Left lung (tissue), 10 donors: ENCODE measurements around the gene TRAPPC10. TPM values are rescaled to one million over a fixed set of nuclear protein-coding genes. Genes with fewer than 3 reads are reported as not detected.
"Not testable (repeated sequence)": the region's sequence is repeated elsewhere in the genome, so short reads cannot be mapped to it uniquely, and the experiment has no call there.

Experiments
- ATAC-seq: fragments of 200-7000 bp; cut with Tn5 transposase; one replicate; pipeline ENCODE4 v1.9.1; 2020; ENCODE audit warnings: moderate library complexity
- DNase-seq, 4 donors: peaks; one replicate each; pipeline ENCODE4 v3.0.0-alpha.2; 2013 to 2020
- H3K27ac ChIP-seq, 2 donors: fragments of 200-600 bp; sonication (generic) in 1 of 2; one replicate each; pipeline versions ENCODE4 v1.5.0 to v1.8.0; 2020 to 2021
- H3K27me3 ChIP-seq, 2 donors: fragments of 200-600 bp; sonication (generic) in 1 of 2; one replicate each; pipeline versions ENCODE4 v1.5.0 to v1.8.0; 2020 to 2021
- H3K36me3 ChIP-seq, 2 donors: fragments of 200-600 bp; sonication (generic) in 1 of 2; one replicate each; pipeline versions ENCODE4 v1.5.0 to v1.8.0; 2020 to 2021
- H3K4me1 ChIP-seq, 2 donors: fragments of 200-600 bp; one replicate each; pipeline ENCODE4 v1.8.0; 2021
- H3K4me3 ChIP-seq, 2 donors: fragments of 200-600 bp; sonication (generic) in 1 of 2; one replicate each; pipeline versions ENCODE4 v1.5.0 to v1.8.0; 2020 to 2021; ENCODE audit warnings: mild to moderate bottlenecking in 1 of 2
- H3K9me3 ChIP-seq, 2 donors: fragments of 200-600 bp; sonication (generic) in 1 of 2; one replicate each; pipeline versions ENCODE4 v1.5.0 to v1.8.0; 2020 to 2021
- intact Hi-C, 2 donors: fragments of 100-400 bp; cut with DNase I; formaldehyde crosslinking; loops; one replicate each; pipeline versions ENCODE4 v1.11.2 to v1.14.2; 2022
- polyA plus RNA-seq, 6 donors: library from polyadenylated mRNA; unstranded; fragments of 120-200 nt; gene quantifications; one replicate each; pipeline ENCODE4 v1.2.1, GENCODE V29; 2013; ENCODE audit not compliant: insufficient read length in 6 of 6
- total RNA-seq, 2 donors: library from RNA; stranded (reverse); fragmentation: NEBNext Ultra II Directional; extraction: Animal tissue kit (Norgen Biotek cat#: 25700); gene quantifications; one replicate each; pipeline ENCODE4 v1.2.1, GENCODE V29; 2021
- donor health status: DM: no; HTN: yes; CAD: no.
- donor health status: DM: no; HTN: no; CAD: no.

TRAPPC10 gene
- total and polyA plus RNA-seq, 8 donors, result 26.6 to 43.5 (median 29.1) TPM

DNA sequence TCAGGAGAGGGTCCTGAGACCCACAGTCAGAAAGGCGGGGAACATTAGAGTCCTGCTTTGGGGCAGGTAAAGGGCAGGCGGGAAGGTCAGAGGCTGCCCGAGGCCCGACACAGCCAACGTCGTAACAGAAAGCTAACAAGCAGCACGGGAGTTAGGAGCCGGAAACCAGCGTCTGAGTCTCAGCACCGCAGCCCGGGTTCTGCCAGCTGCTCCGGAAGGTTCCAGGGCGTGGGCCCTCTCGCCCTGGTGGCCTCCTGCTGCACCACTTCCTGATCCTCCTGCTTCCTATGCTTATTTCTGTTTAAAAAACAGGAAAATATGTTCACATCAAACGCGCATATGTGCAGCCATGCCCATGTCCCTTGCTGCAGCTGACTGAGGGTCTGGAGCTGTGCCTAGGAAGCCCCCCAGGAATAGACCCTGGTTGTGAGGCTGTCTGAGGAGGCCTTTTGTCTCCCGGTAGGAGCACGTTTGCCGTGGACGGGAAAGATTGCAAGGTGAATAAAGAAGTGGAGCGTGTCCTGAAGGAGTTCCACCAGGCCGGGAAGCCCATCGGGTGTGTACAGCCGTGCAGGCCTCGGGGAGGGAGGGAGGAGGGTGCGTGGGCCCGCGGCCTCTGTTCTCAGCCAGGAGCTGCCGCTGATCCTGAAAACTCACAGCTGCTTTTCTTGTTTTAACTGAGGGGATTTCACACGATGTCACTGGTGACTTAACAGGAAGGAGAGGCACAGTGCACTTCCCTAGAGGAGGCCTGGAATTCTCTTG, 127.9 kb downstream of the TRAPPC10 start:
- ATAC-seq, result peak; percentile 30
- H3K27me3 ChIP-seq, H3K27ac ChIP-seq, intact Hi-C loops, H3K36me3 ChIP-seq, H3K4me1 ChIP-seq, H3K4me3 ChIP-seq, H3K9me3 ChIP-seq: not testable (repeated sequence)
- DNase-seq, result peak in 1 of 4 donors; percentile 26

DNA sequence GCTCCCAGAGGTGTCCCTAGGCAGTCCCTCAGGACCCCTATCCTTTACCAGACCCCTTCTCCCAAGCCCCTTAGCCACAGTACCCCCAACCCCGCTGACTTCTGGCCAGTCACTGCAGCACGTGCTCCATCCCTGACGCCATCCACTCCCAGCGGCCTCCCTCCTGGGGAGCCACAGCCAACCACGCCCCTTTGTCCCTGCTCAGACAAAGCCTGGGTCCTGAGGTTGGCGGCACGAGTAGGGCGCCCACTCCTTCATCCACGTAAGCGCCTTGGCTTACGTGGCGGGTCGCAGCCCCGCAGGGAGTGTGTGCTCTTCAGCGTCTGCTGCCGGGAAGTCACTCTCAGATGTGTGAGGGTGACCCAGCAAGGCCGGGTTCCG, 128.4 kb downstream of the TRAPPC10 start:
- H3K36me3 ChIP-seq, ATAC-seq, H3K9me3 ChIP-seq, intact Hi-C loops, DNase-seq, H3K27me3 ChIP-seq, H3K27ac ChIP-seq, H3K4me3 ChIP-seq, H3K4me1 ChIP-seq: not testable (repeated sequence)

DNA sequence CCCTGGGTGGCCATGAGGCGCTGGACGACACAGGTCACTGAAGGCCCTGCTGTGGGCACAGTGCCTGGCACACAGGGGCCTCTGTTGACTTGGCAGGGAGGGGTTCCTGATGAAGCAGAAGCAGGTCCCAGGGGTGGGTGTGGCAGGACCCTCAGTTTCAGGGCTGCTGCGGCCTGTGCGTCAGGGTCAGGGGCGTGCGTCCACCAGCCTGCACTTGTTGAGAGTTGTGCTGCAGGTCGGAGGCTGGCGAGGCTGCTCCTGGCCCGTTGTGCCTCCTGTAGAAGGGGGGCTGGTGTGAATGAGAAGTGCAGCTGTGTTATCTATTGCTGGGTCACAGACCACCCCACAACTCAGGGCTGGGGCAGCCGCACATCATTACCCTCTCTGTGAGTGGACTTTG, 130.4 kb downstream of the TRAPPC10 start:
- DNase-seq, result not testable (repeated sequence)

DNA sequence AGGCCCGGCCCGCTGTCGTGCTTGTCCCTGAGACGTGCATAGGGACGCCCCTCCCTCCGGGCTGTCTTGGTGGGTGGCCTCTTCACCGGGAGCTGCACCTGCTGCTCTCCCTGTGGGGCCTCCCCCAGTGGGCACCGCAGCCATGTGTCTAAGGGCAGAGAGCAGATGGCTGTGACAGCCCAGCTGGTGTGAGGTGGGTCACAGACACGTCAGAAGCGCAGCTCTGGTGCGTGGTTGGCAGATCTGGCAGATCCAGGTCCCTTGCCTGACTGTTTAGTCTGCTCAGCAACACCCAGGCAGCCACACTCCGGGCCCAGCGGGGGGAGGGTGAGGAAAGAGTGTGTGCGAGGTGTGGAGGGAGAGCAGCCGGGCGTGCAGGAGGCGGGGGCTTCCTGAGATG, 131.3 kb downstream of the TRAPPC10 start:
- H3K36me3 ChIP-seq, DNase-seq, intact Hi-C loops, H3K4me3 ChIP-seq, ATAC-seq, H3K9me3 ChIP-seq, H3K27ac ChIP-seq, H3K27me3 ChIP-seq, H3K4me1 ChIP-seq: not testable (repeated sequence)

More for the DNA sequence above, 130.4 kb downstream of the TRAPPC10 start:
- H3K9me3 ChIP-seq, H3K36me3 ChIP-seq, intact Hi-C loops, ATAC-seq, H3K27me3 ChIP-seq, H3K27ac ChIP-seq, H3K4me3 ChIP-seq, H3K4me1 ChIP-seq: not testable (repeated sequence)

DNA sequence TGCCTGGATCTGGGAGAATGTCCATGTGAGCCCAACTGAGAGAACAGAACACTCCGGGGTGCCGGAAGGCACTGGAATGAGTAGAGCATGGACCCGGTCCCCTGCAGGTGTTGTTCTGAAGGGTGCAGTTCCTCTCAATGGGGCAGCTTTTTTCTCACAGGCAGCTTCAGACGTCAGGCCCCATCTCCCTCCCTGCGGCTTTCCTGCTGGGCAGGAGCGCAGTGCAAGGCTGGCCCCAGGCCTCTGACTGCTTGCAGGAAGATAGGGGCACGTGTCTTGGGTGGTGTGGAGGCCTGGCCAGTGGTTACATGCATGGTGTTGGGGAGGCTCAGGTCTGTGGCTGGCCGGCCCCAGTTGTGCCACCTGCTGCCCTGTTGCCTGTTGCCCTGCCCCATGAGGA, 131.9 kb downstream of the TRAPPC10 start:
- DNase-seq, H3K9me3 ChIP-seq, H3K4me1 ChIP-seq, ATAC-seq, H3K4me3 ChIP-seq, H3K27ac ChIP-seq, intact Hi-C loops, H3K36me3 ChIP-seq, H3K27me3 ChIP-seq: not testable (repeated sequence)

DNA sequence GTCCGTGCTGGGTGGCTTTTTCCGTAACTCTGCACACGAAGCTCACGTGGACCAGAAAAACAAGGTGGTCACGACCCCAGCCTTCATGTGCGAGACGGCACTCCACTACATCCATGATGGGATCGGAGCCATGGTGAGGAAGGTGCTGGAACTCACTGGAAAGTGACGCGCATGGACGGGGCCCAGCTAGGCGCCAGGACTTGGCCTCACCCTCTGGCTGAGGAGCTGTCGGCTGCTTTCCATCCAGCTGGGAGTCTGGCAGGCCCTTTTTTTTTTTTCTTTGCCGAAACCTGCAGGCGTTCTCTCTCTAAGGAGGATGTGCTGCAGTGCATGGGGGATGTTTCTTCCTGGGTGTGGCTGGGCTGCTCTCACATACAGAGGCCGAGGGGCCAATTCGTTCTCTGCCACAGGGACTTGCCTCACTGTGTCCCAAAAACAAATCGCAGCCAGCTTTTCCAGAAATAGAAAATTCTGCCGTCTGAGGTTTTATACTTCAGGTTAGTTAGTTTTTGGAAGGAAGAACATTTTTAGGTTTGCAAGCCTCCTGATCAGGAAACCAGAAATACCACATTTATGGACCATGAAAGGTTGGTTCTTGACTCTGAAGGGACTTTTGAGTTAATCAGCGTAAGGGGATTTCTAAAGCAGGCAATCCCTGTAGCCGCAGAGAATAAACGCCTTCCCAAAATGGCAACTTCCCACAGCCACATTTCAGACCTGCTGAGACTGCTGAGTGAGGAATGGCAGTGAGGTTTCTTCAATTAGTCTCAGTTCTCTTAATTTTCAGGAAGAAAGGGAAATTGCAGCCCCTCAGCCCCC, 132.9 kb downstream of the TRAPPC10 start:
- intact Hi-C loops, H3K9me3 ChIP-seq, H3K4me1 ChIP-seq, H3K36me3 ChIP-seq, H3K27me3 ChIP-seq, ATAC-seq, H3K27ac ChIP-seq, H3K4me3 ChIP-seq, DNase-seq: not testable (repeated sequence)

DNA sequence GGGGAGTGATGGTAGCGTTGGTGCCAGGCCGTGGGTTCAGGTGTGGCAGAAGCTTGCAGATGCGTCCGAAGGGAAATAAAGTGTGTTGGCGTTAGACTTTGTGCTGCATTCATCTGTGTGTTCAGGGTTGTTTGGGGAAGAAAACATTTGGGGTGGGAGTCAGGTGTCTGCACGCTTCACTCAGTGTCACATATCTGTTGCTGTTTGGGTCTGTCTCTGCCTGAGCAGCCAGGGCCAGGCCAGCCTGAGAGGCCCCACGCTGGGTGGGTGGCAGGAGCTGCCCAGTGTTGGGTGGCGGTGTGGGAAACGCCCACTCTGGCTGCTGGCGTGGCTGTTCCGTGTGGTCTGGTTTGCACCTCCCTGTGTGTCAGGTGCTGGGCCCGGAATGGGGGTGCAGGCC, 133.5 kb downstream of the TRAPPC10 start:
- H3K9me3 ChIP-seq, H3K27me3 ChIP-seq, DNase-seq, H3K4me1 ChIP-seq, ATAC-seq, H3K4me3 ChIP-seq, H3K36me3 ChIP-seq, H3K27ac ChIP-seq, intact Hi-C loops: not testable (repeated sequence)

DNA sequence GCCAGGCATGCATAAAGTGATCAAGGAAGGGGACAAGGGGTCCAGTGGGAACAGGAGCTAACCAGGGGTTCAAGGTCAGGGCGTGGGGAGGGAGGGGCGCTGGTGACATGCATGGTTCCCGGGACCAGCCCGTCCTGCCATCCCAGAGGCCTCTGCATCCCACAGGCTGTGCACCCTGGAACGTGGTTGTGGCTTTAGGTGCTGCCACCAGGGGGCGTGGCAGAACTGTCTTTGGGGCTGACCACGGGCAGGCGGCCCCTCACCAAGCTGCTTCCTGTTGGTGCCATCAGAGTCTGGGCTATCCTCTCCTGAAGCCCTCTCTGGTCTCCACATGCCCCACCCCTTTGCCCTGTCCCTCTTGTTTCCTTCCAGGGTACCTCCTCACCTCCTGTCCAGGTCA, 135.0 kb downstream of the TRAPPC10 start:
- H3K9me3 ChIP-seq, intact Hi-C loops, H3K27ac ChIP-seq, H3K4me3 ChIP-seq, DNase-seq, H3K36me3 ChIP-seq, H3K4me1 ChIP-seq, H3K27me3 ChIP-seq: not testable (repeated sequence)
- ATAC-seq, result peak; percentile 84

DNA sequence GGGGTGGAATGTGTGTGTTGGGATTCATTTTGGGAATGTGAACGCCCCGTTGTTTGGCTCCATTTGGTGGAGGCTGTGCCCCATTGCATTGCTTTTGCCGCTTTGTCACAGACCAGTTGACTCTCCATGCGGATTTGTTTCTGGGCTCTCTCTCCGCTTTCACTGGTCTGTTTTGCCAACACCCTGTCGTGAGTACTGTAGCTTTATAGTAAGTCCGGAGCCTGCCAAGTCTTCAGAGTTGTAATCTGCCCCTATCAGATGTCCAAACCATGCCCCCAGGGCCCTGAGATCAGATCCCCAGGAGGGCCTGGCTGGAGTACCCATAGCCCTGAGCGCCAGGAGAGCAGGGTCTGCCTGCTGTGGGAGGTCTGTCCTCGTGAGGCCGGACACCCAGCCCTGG, 138.1 kb downstream of the TRAPPC10 start:
- H3K4me1 ChIP-seq, H3K27ac ChIP-seq, H3K9me3 ChIP-seq, intact Hi-C loops, H3K36me3 ChIP-seq, H3K4me3 ChIP-seq, ATAC-seq, H3K27me3 ChIP-seq, DNase-seq: not testable (repeated sequence)

DNA sequence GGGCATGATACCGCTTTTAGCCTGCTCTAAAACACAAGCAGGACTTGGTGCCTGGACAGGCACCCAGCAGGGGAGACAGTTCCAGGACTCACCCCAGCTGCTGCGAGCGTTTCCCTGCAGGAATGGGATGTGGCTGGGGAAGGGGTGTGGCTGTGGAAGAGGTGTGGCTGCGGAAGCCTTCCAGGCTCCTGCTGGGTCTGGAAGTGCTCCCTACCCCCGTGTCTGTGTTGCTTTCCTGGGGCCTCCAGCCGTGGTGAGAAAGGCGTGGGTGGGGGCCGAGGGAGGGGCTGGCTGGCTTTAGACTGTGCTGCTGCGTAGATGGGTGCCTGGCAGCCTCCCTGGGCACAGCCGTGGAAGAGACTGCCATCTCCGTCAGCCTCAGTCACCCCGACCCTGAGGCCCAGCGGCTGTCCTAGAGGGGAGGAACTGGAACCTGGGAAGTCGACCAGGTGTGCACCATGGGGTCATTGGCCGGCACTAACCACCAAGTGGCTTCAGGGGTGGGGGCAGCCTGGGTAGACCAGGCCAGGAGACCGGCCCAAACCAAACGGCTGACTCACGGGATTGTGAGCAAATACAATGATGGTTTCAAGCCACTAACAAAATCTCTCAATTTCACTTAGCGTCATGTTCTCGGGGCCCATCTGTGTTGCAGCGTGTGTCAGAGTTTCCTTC, 141.2 kb downstream of the TRAPPC10 start:
- H3K4me3 ChIP-seq, H3K36me3 ChIP-seq, DNase-seq, H3K27me3 ChIP-seq, H3K4me1 ChIP-seq, H3K9me3 ChIP-seq, H3K27ac ChIP-seq, intact Hi-C loops: not testable (repeated sequence)
- ATAC-seq, result peak; percentile 14

DNA sequence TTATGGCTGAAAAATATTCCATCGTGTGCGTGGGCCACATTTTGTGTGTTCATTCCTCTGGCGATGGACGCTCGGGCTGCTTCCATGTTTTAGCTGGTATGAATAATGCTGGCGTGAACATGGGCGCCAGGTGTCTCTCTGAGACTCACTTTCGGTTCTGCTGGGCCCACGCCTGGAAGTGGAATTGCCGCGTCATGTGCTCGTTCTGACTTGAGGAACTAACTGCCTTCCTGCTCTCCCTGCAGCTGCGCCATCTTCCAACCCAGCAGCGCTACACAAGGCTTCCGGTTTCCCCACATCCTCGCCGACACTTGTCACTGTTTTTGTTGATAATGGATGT, 141.8 kb downstream of the TRAPPC10 start:
- H3K27me3 ChIP-seq, H3K4me3 ChIP-seq, intact Hi-C loops, H3K36me3 ChIP-seq, H3K27ac ChIP-seq, H3K4me1 ChIP-seq, H3K9me3 ChIP-seq: not testable (repeated sequence)
- ATAC-seq (peak; percentile 78), DNase-seq (peak in 2 of 4 donors; percentile 31 to 41)

DNA sequence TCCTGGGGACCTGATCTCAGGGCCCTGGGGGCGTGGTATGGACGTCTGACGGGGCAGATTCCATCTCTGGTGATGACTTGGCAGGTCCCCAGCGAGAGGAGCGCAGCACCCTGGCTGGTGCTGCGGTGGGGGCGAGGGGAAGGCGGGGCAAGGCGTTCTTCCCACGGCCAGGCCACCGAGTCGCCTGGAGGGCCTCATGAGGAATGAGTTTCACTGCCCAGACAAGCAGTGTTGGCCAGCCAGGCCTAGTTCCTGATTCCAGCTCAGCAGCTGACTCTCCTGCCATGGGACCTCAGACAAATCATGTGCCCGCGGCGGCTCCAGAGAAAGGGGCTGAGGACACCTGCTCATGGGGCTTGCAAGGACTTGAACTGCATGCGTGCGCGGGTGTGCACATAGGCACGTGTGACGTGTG, 142.7 kb downstream of the TRAPPC10 start:
- H3K36me3 ChIP-seq, H3K4me3 ChIP-seq, H3K27ac ChIP-seq, H3K9me3 ChIP-seq, H3K4me1 ChIP-seq, intact Hi-C loops, H3K27me3 ChIP-seq, DNase-seq: not testable (repeated sequence)
- peak; percentile 71 for ATAC-seq
